ENCODE data around the gene NCSTN. TPM values are rescaled to one million over a fixed set of nuclear protein-coding genes. Genes with fewer than 3 reads are reported as not detected.

Gene NCSTN
- total RNA-seq = 83.1 and 98.8 TPM in 2 replicates
- long read RNA-seq, transcript NCSTN-201 (17 exons, 2,936 nt) = major isoform, 8 of 15 reads
- long read RNA-seq, partial matches to known transcripts = 4 of 15 reads
- long read RNA-seq, other reads (novel, unspliced or antisense) = 3 of 15 reads

- H3K9me3 Mint-ChIP-seq = no peaks in the 10 kb centered on the region
Observed at GRCh38 chr1:160342953-160343869, at the start of gene NCSTN, which contains the start of gene COPA. TSS of gene NCSTN (plus strand) at chr1:160343383. CDS start at chr1:160343397, 14 bp downstream. TSS of gene COPA (minus strand) at chr1:160343250. CDS start at chr1:160343170, 80 bp downstream.

DNA sequence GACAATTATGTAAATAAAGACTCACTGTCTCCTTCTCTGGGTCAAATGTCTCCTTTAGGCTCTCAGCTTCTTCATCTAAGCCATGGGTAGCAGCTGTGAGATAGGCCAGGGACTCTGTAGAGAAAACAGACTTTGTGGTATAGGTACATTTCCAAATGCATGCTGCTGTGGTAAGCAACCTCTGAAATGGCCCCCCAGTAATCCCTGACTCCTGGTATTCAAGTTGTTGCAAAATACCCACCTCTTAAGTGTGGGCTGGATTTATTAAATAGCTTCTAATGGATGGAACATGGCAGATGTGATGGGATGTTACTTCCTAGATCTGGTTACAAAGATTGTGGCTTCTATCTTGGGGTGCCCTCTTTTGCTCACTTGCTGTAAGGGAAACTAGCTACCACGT is 47.1 kb upstream of the NCSTN start:
- Mint-ChIP-seq H3K27me3 (ENCODE audit: low read depth) (no peaks in the 10 kb centered on the region), H3K9me3 (no peaks in the 10 kb centered on the region), H3K4me1 (no peaks in the 10 kb centered on the region), H3K4me3 (no peak overlapping the region), H3K27ac (ENCODE audit: unreplicated experiment) (no peak overlapping the region), H3K36me3 (ENCODE audit: low read depth) (peaks cover 24% of the 10 kb centered on the region)
- DNase-seq (ENCODE audit: low read depth, low spot score) = no peak
- no peak for TF ChIP-seq CTCF (conservative IDR thresholded peaks at IDR 0.05)

More at GRCh38 chr1:160342953-160343869, at the start of gene NCSTN, which contains the start of gene COPA:
- Mint-ChIP-seq H3K4me3 (peak within 1 kb of the TSS; percentile 99), H3K27ac (ENCODE audit: unreplicated experiment) (peak within 1 kb of the TSS; percentile 99), H3K27me3 (ENCODE audit: low read depth) (no peaks in the 10 kb centered on the region), H3K36me3 (ENCODE audit: low read depth) (peaks cover 8% of the 10 kb centered on the region), H3K4me1 (peaks cover 38% of the 10 kb centered on the region)
- DNase-seq (ENCODE audit: low read depth, low spot score) = peak; percentile 86
- TF ChIP-seq CTCF (conservative IDR thresholded peaks at IDR 0.05) = no peak

DNA sequence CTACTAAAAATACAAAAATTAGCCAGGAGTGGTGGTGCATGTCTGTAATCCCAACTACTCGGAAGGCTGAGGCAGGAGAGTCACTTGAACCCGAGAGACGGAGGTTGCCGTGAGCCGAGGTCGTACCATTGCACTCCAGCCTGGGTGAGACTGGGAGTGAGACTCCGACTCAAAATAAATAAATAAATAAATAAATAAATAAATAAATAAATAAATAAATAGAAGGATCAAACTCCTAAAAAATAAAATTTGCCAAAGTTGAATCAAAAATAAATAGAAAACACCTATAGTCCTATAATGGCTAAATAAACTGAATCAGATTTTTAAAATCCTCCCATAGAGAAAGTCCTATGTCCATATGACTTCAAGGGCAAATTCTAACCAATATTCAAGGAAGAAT is 43.0 kb upstream of the NCSTN start:
- no peak overlapping the region for H3K27ac Mint-ChIP-seq (ENCODE audit: unreplicated experiment)

GRCh38 chr1:160307118-160307791 is 35.9 kb upstream of the NCSTN start:
- Mint-ChIP-seq H3K4me1 (no peaks in the 10 kb centered on the region), H3K27ac (ENCODE audit: unreplicated experiment) (no peak overlapping the region), H3K4me3 (no peak overlapping the region), H3K9me3 (no peaks in the 10 kb centered on the region), H3K27me3 (ENCODE audit: low read depth) (no peaks in the 10 kb centered on the region), H3K36me3 (ENCODE audit: low read depth) (peaks cover 20% of the 10 kb centered on the region)
- DNase-seq (ENCODE audit: low read depth, low spot score) = no peak
- TF ChIP-seq CTCF (conservative IDR thresholded peaks at IDR 0.05) = no peak

More for the DNA sequence above, 43.0 kb upstream of the NCSTN start:
- Mint-ChIP-seq H3K36me3 (ENCODE audit: low read depth) (peaks cover 9% of the 10 kb centered on the region), H3K27me3 (ENCODE audit: low read depth) (no peaks in the 10 kb centered on the region), H3K4me3 (no peak overlapping the region), H3K9me3 (no peaks in the 10 kb centered on the region), H3K4me1 (no peaks in the 10 kb centered on the region)
- DNase-seq (ENCODE audit: low read depth, low spot score) = no peak
- no peak for TF ChIP-seq CTCF (conservative IDR thresholded peaks at IDR 0.05)

DNA sequence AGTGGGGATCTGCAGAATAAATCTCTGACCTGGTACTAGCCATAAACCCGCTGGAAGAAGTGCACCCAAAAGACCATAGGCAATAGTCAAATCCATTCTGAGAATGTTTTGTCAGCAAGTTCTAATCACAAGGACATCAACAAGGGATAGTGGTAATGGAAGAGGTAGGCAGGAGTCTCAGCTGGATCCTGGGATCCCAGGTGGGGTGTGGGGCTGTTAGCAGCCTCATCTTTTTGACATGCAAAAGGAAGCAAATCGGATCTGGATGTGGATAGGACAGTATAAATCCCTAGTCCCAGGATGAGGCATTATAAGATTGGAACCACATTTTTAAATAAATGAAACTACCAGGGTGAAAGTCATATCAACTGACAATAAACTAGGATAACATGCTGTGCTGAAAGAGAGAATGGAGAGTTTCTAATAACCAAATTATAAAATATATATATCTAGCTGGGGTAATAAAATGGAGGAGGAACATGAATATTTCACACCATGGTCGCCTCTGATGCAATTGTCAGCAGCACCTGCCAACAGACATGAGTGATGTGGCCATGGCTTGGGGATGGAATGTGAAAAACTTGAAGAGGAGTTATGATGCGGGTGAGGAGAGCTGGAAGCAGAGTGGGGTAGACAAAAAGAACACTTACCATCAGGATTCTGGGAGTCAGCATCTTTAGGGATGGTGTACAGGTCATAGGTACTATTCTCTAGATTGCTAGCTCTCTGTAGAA is 34.6 kb upstream of the NCSTN start:
- Mint-ChIP-seq H3K4me1 (no peaks in the 10 kb centered on the region), H3K4me3 (no peak overlapping the region), H3K27me3 (ENCODE audit: low read depth) (no peaks in the 10 kb centered on the region), H3K36me3 (ENCODE audit: low read depth) (peaks cover 25% of the 10 kb centered on the region), H3K27ac (ENCODE audit: unreplicated experiment) (no peak overlapping the region), H3K9me3 (no peaks in the 10 kb centered on the region)
- no peak for DNase-seq (ENCODE audit: low read depth, low spot score)
- no peak for TF ChIP-seq CTCF (conservative IDR thresholded peaks at IDR 0.05)

Measured in neural crest cell (in vitro differentiated cells).